GM10266 (cell line): Measurements from ENCODE around the gene EIF5A.

Source experiments
- DNase-seq: peaks from one replicate; pipeline ENCODE4 v3.0.0; 2012; ENCODE audit errors: extremely low spot score
- TF ChIP-seq, protein P1 (sequence below): IDR thresholded peaks from 2 replicates; pipeline ENCODE4 v1.5.1; 2012; ENCODE audit warnings: mild to moderate bottlenecking, low read depth; ENCODE audit not compliant: control insufficient read depth, insufficient read depth; ENCODE audit errors: missing control alignments

EIF5A gene

DNA sequence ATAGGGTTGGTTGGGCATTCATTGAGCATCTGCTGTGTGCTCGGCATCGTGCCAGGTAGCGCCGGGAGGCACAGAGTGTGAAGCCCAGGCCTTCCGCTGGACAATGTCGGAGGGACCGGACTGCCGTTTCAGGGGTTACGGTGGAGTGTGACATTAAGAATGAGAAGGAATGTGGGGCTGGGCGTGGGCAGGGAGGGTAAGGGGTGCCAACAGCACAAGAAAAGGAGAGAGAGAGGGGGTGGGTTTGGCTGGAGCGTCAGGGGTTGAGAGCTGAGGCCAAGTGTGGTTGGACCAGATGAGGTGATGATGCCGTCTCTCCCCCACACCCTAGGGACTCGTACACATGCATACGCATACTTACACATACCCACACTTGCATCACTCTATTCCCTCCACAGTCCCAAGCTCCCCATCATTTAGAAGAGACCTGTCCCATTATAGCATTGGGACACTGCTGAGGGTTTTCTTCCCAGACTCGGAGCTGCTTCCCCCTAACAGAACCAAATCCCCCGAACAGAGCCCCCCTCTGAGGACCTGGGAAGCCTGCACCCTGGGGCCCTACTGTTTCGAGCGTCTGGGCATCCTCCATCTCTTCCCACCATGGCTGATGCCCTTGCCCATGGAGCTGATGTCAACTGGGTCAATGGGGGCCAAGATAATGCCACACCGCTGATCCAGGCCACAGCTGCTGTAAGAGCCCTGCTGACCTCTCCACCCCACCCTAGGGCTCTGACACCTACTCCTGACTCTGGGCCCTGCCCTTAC, 41.2 kb downstream of the EIF5A start:
- TF ChIP-seq, protein P1, sequence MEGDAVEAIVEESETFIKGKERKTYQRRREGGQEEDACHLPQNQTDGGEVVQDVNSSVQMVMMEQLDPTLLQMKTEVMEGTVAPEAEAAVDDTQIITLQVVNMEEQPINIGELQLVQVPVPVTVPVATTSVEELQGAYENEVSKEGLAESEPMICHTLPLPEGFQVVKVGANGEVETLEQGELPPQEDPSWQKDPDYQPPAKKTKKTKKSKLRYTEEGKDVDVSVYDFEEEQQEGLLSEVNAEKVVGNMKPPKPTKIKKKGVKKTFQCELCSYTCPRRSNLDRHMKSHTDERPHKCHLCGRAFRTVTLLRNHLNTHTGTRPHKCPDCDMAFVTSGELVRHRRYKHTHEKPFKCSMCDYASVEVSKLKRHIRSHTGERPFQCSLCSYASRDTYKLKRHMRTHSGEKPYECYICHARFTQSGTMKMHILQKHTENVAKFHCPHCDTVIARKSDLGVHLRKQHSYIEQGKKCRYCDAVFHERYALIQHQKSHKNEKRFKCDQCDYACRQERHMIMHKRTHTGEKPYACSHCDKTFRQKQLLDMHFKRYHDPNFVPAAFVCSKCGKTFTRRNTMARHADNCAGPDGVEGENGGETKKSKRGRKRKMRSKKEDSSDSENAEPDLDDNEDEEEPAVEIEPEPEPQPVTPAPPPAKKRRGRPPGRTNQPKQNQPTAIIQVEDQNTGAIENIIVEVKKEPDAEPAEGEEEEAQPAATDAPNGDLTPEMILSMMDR, result no peak
- DNase-seq, result no peak

DNA sequence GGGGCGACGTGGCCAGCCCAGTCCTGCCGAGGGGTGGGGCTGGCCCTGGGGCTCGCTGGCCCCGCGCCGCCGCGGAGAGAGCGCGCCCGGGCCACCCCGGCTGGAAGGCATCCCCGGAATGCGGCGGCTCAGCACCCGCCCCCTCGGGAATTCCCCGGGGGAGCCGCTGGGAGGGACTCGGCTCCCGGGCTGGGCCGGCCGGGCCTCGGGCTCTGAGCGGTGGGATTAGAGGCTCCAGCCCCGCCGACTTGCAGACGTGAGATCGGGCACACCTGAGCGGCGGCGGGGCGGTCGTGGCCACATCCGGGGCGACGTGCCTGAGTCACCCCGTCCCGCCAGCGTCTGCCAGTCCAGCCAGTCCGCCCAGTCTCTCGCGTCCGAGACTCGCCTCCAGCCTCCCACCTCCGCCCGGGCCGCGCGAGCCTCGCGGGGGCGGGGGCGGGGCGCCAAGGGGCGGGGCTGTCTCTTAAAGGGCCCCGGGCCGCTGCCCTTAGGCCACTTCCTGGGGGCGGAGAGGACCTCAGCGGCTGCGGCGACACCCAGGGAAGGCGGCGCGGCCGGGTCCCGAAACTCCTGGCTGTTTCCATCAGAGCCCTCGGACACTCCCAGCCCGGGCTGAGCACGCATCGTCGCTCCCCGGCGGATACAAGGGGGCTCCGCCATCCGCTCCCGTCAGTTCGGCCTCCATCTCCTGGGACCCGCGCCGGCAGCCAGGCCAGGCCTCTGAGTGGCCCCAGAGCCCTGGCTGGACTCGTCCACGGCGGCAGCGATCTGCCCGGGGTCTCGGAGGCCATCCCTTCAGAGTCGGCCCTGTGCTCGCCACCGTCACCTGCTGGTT, 44.5 kb downstream of the EIF5A start, which contains the start of gene KCTD11:
Gene KCTD11 (plus strand): TSS at position 498 of the 838 bp plus-strand sequence.
- TF ChIP-seq, protein P1, result no peak
- peak; percentile 96 for DNase-seq

GRCh38 chr17:7352503-7352889, 45.1 kb downstream of the EIF5A start:
- DNase-seq, result no peak
- TF ChIP-seq, protein P1, result peak; percentile 49

DNA sequence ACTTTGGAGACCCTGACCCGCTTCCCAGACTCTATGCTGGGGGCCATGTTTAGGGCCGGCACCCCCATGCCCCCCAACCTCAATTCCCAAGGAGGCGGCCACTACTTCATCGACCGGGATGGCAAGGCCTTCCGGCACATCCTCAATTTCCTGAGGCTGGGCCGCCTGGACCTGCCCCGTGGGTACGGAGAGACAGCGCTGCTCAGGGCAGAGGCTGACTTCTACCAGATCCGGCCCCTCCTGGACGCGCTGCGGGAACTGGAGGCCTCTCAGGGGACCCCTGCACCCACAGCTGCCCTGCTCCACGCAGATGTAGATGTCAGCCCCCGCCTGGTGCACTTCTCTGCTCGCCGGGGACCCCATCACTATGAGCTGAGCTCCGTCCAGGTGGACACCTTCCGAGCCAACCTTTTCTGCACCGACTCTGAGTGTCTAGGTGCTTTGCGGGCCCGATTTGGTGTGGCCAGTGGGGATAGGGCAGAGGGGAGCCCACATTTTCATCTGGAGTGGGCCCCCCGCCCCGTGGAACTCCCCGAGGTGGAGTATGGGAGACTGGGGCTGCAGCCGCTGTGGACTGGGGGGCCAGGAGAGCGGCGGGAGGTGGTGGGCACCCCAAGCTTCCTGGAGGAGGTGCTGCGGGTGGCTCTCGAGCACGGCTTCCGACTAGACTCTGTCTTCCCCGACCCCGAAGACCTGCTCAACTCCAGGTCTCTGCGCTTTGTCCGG, 45.6 kb downstream of the EIF5A start:
- TF ChIP-seq, protein P1, result no peak
- DNase-seq, result no peak

DNA sequence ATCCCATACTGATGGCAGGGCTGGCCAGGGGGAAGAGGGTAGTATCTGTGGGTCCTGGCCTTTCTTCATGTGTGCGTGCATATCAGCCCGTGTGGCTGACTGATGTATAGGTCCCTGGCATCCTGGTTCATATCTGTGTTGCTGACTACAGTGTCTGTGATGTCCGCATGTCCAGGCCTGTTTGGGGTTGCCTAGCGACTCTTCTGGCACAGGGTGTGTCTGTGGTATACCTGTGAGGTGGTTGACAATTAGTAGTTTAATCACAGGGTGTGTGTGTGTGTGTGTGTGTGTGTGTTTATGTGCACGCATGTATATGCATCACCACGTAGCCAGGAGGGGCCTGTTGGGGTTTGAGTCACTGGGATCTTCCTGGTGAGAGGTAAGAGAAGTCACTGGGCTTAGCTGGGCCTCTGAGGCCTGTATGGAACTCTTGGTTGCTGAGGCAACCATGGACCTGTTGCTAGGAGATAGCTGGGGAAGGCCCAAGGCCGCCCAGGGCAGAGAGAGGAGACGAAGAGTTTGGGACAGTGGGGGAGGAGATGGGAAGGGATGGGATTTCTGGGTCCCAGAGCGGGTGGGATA, 46.9 kb downstream of the EIF5A start:
- TF ChIP-seq, protein P1, result no peak
- peak; percentile 59 for DNase-seq

DNA sequence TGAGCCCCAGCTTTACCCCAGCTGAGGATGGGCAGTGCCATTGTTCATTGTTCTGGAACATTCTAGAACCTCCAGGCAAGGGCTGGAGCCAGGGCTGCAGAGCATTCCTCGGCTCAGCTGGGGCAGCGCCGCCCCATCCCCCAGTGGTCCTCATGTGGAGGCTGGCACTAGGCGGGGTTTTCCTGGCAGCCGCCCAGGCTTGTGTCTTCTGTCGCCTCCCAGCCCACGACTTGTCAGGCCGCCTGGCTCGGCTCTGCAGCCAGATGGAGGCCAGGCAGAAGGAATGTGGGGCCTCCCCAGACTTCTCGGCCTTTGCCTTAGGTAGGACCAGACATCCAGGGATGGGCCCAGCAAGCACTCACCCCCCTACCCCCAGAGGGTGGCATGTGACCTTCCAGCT, 47.6 kb downstream of the EIF5A start, which contains the start of gene TMEM95:
Gene TMEM95 (plus strand): TSS at position 104 of the 400 bp plus-strand sequence. CDS start 49 bp downstream, at position 153.
- TF ChIP-seq, protein P1, result no peak

More for the DNA sequence above, 47.6 kb downstream of the EIF5A start, which contains the start of gene TMEM95:
- no peak for DNase-seq
